SK-N-SH treated with all-trans-retinoic acid at 6 μM for 48 hours (cell line): ENCODE measurements around the gene STOML1.
A peak's percentile ranks its signal among the peaks of the same experiment; 100 is the strongest.

Experiments used
- ATAC-seq: fragments of 200-7000 bp; cut with Tn5 transposase; 3 replicates; pipeline ENCODE4 v1.9.1; 2020; ENCODE audit warnings: mild to moderate bottlenecking, moderate library complexity
- CSDC2 ChIP-seq: fragments of 250-450 bp; sonication (Bioruptor Pico); IDR thresholded peaks from 2 replicates; pipeline ENCODE4 v1.5.0; 2020; ENCODE audit warnings: mild to moderate bottlenecking, moderate library complexity
- GLIS3 ChIP-seq: fragments of 250-450 bp; sonication (Bioruptor Pico); IDR thresholded peaks from 2 replicates; pipeline ENCODE4 v1.5.0; 2020; ENCODE audit warnings: mild to moderate bottlenecking, moderate library complexity
- ISL1 ChIP-seq: fragments of 250-450 bp; sonication (Bioruptor Pico); IDR thresholded peaks from 2 replicates; pipeline ENCODE4 v2.1.2; 2022; ENCODE audit warnings: mild to moderate bottlenecking, moderate library complexity
- OSR1 ChIP-seq: fragments of 250-450 bp; sonication (Bioruptor Pico); IDR thresholded peaks from 2 replicates; pipeline ENCODE4 v1.8.0; 2022; ENCODE audit warnings: moderate library complexity, mild to moderate bottlenecking, inconsistent platforms
- PPARA ChIP-seq: fragments of 250-450 bp; sonication (Bioruptor Pico); IDR thresholded peaks from 2 replicates; pipeline ENCODE4 v1.5.0; 2020; ENCODE audit warnings: mild to moderate bottlenecking, borderline replicate concordance
- RARB ChIP-seq: fragments of 250-450 bp; sonication (Bioruptor Pico); IDR thresholded peaks from 2 replicates; pipeline ENCODE4 v1.8.0; 2021; ENCODE audit warnings: mild to moderate bottlenecking, moderate library complexity
- SNAI2 ChIP-seq: fragments of 250-450 bp; sonication (Bioruptor Pico); IDR thresholded peaks from 2 replicates; pipeline ENCODE4 v1.5.0; 2020; ENCODE audit warnings: mild to moderate bottlenecking, moderate library complexity
- TCF4 ChIP-seq: fragments of 250-450 bp; sonication (Bioruptor Pico); IDR thresholded peaks from 2 replicates; pipeline ENCODE4 v1.8.0; 2021; ENCODE audit warnings: mild to moderate bottlenecking, moderate library complexity, borderline replicate concordance
- TOX ChIP-seq: fragments of 250-450 bp; sonication (Bioruptor Pico); IDR thresholded peaks from 2 replicates; pipeline ENCODE4 v1.8.0; 2021; ENCODE audit warnings: mild to moderate bottlenecking, moderate library complexity, borderline replicate concordance
- ZC3H10 ChIP-seq: fragments of 250-450 bp; sonication (Bioruptor Pico); IDR thresholded peaks from 2 replicates; pipeline ENCODE4 v1.5.1; 2021; ENCODE audit warnings: mild to moderate bottlenecking, moderate library complexity
- ZFP30 ChIP-seq: fragments of 450-650 bp; formaldehyde crosslinking; IDR thresholded peaks from 2 replicates; pipeline ENCODE4 v1.5.0; 2022; ENCODE audit warnings: mild to moderate bottlenecking, moderate library complexity
- ZNF565 ChIP-seq: fragments of 450-650 bp; formaldehyde crosslinking; conservative IDR thresholded peaks from 2 replicates; pipeline ENCODE4 v1.5.0; 2020; ENCODE audit warnings: low read depth, mild to moderate bottlenecking, moderate library complexity
- ZNF70 ChIP-seq: fragments of 450-650 bp; formaldehyde crosslinking; IDR thresholded peaks from 2 replicates; pipeline ENCODE4 v1.5.0; 2020; ENCODE audit warnings: mild to moderate bottlenecking, moderate library complexity
- ZNF8 ChIP-seq: fragments of 450-650 bp; formaldehyde crosslinking; IDR thresholded peaks from 2 replicates; pipeline ENCODE4 v1.5.0; 2020; ENCODE audit warnings: mild to moderate bottlenecking, moderate library complexity
- TF ChIP-seq, protein P1 (sequence below): fragments of 250-450 bp; sonication (Bioruptor Pico); IDR thresholded peaks from 2 replicates; pipeline ENCODE4 v1.8.0; 2021; ENCODE audit warnings: low read depth, mild to moderate bottlenecking, moderate library complexity, borderline replicate concordance
- TF ChIP-seq, protein P2 (sequence below): fragments of 250-450 bp; sonication (Bioruptor Pico); IDR thresholded peaks from 2 replicates; pipeline ENCODE4 v1.8.0; 2020; ENCODE audit warnings: mild to moderate bottlenecking, moderate library complexity, borderline replicate concordance
- TF ChIP-seq, protein P3 (sequence below): fragments of 250-450 bp; sonication (Bioruptor Pico); IDR thresholded peaks from 2 replicates; pipeline ENCODE4 v1.5.0; 2020; ENCODE audit warnings: mild to moderate bottlenecking, moderate library complexity

The STOML1 gene

DNA sequence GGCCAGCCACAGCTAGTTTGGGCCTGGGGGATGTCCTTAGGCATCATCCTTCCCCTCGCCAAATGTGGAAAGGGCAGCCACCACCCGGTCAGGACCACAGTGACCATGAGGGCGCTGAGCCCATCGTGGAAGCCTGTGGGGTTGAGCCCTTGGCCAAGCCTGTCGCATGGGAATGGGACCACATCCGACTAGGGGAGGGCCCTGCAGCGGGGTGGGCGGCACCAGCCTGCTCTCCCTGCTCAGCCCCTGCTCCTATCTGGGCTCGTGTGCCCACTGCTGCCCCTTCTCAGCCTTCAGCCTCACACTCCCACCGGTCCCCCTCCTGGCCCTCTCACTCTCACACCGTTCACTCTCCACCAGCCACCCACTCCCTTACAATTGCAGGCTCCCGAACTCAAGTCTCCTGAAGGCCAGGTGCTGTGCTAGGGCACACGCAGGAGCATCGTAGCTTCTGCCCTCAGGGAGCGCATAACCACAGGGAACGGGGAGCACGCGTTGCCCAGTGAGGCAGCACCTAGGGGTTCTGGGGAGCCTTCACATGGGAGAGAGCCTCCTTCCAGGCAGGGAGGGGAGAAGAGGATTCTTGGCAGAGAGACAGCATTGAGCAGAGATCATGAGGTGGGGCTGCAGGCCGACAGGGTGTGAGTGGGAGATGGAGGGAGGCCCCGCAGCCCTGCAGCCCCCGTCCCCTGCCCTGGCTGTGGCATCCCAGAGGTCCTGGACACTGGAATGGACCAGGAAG is 39.8 kb downstream of the STOML1 start:
- no peak for TF ChIP-seq ZNF70 (CRISPR knock-in tag)
- TF ChIP-seq, protein P1, sequence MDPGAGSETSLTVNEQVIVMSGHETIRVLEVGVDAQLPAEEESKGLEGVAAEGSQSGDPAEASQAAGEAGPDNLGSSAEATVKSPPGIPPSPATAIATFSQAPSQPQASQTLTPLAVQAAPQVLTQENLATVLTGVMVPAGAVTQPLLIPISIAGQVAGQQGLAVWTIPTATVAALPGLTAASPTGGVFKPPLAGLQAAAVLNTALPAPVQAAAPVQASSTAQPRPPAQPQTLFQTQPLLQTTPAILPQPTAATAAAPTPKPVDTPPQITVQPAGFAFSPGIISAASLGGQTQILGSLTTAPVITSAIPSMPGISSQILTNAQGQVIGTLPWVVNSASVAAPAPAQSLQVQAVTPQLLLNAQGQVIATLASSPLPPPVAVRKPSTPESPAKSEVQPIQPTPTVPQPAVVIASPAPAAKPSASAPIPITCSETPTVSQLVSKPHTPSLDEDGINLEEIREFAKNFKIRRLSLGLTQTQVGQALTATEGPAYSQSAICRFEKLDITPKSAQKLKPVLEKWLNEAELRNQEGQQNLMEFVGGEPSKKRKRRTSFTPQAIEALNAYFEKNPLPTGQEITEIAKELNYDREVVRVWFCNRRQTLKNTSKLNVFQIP (CRISPR knock-in tag), result no peak
- TF ChIP-seq SNAI2 (CRISPR knock-in tag), result no peak
- no peak for TF ChIP-seq TCF4 (CRISPR knock-in tag)
- no peak for TF ChIP-seq TOX (CRISPR knock-in tag)
- no peak for TF ChIP-seq ISL1 (CRISPR knock-in tag)
- no peak for TF ChIP-seq OSR1 (CRISPR knock-in tag)
- no peak for TF ChIP-seq ZNF565 (CRISPR knock-in tag)
- TF ChIP-seq RARB, result no peak
- TF ChIP-seq CSDC2 (CRISPR knock-in tag), result no peak
- TF ChIP-seq, protein P2, sequence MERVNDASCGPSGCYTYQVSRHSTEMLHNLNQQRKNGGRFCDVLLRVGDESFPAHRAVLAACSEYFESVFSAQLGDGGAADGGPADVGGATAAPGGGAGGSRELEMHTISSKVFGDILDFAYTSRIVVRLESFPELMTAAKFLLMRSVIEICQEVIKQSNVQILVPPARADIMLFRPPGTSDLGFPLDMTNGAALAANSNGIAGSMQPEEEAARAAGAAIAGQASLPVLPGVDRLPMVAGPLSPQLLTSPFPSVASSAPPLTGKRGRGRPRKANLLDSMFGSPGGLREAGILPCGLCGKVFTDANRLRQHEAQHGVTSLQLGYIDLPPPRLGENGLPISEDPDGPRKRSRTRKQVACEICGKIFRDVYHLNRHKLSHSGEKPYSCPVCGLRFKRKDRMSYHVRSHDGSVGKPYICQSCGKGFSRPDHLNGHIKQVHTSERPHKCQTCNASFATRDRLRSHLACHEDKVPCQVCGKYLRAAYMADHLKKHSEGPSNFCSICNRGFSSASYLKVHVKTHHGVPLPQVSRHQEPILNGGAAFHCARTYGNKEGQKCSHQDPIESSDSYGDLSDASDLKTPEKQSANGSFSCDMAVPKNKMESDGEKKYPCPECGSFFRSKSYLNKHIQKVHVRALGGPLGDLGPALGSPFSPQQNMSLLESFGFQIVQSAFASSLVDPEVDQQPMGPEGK (CRISPR knock-in tag), result no peak
- TF ChIP-seq, all 23 proteins: peak for 0
- no peak for ATAC-seq

DNA sequence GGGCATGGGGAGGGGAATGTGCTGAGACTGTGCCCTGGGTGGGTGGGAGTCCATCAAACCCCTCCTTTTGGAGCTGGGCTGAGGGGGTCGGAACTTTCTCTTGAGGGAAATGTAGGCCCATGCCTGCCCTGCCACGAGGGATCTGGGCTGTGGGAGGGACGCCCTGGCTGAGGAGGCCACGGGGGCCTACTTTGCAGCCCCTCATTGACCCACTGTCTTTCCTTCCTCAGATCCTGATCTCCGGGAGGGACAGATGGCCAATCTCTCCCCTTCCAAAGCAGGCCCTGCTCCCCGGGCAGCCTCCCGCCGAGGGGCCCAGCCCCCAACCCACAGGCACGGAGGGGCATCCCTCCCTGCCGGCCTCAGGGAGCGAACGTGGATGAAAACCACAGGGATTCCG is 40.5 kb downstream of the STOML1 start:
- peak; percentile 3; the same call in 2 of the 3 replicates for ATAC-seq
- TF ChIP-seq ZNF8 (no peak), ZC3H10 (CRISPR knock-in tag) (no peak), RARB (no peak), ZFP30 (no peak), PPARA (no peak), SNAI2 (CRISPR knock-in tag) (no peak), GLIS3 (CRISPR knock-in tag) (no peak)
- TF ChIP-seq, protein P3, sequence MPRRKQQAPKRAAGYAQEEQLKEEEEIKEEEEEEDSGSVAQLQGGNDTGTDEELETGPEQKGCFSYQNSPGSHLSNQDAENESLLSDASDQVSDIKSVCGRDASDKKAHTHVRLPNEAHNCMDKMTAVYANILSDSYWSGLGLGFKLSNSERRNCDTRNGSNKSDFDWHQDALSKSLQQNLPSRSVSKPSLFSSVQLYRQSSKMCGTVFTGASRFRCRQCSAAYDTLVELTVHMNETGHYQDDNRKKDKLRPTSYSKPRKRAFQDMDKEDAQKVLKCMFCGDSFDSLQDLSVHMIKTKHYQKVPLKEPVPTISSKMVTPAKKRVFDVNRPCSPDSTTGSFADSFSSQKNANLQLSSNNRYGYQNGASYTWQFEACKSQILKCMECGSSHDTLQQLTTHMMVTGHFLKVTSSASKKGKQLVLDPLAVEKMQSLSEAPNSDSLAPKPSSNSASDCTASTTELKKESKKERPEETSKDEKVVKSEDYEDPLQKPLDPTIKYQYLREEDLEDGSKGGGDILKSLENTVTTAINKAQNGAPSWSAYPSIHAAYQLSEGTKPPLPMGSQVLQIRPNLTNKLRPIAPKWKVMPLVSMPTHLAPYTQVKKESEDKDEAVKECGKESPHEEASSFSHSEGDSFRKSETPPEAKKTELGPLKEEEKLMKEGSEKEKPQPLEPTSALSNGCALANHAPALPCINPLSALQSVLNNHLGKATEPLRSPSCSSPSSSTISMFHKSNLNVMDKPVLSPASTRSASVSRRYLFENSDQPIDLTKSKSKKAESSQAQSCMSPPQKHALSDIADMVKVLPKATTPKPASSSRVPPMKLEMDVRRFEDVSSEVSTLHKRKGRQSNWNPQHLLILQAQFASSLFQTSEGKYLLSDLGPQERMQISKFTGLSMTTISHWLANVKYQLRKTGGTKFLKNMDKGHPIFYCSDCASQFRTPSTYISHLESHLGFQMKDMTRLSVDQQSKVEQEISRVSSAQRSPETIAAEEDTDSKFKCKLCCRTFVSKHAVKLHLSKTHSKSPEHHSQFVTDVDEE (CRISPR knock-in tag), result no peak
- TF ChIP-seq, protein P2 (CRISPR knock-in tag), result no peak

DNA sequence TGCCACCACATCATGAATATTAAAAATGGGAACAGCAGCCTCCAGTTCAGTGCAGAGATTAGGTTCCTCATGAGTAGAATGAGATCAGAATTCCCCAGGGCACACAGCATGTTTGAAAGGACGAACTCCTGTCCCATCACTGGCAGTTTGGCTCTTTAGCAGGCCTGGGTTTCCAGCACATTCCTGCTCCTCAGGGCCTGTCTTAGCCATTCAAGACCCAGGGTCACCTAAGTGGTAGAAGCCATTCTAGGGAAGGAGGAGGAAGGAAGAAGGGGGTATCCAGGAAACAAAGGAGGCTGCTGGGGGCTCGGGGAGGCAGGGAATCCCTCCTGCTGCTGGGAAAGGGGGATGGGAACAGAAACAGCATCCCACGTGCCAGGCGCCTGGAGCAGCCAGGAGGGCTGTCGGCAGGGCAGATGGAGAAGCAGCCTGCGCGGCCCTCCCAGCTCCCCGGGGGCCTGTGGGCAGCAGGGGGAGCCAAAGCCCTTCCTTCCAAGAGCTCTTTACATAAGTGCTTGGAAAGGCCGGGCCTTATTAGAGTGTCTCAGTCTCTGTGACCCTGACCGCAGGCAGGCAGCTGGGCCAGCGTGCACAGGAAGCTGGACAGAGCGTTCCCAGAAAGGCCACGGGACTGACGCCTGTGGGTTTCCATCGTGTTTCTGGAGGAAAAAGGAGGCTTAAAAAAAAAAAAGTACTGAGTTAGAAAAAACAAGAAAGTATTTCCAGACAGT is 41.1 kb downstream of the STOML1 start:
- ATAC-seq, result peak; percentile 99
- TF ChIP-seq SNAI2 (CRISPR knock-in tag), result 0 out of 2 replicates have a peak, but pooled peaks have one; percentile 51
- TF ChIP-seq, protein P3 (CRISPR knock-in tag), result peak; percentile 50; the same call in 1 of the 2 replicates
- no peak for TF ChIP-seq ZNF8
